Stromal cell of bone marrow (primary cell): Measurements from ENCODE around the gene DTNBP1.

ENCODE experiments used
- DNase-seq: peaks from one replicate; pipeline ENCODE4 v3.0.0-alpha.2; 2012; ENCODE audit warnings: low read depth

DTNBP1 gene

GRCh38 chr6:15533379-15534026 lies 129.3 kb downstream of the DTNBP1 start:
- DNase-seq, result no peak

GRCh38 chr6:15531973-15532372 lies 130.9 kb downstream of the DTNBP1 start:
- no peak for DNase-seq

GRCh38 chr6:15530411-15530810 lies 132.4 kb downstream of the DTNBP1 start:
- no peak for DNase-seq

GRCh38 chr6:15528870-15529269 lies 134.0 kb downstream of the DTNBP1 start:
- no peak for DNase-seq

- no peak for DNase-seq
These were observed 134.8 kb downstream of the DTNBP1 start for GRCh38 chr6:15527838-15528617.

GRCh38 chr6:15526212-15526701 lies 136.6 kb downstream of the DTNBP1 start:
- no peak for DNase-seq

- DNase-seq, result no peak
These were observed 137.9 kb downstream of the DTNBP1 start for GRCh38 chr6:15524861-15525401.

- no peak for DNase-seq
These were observed 138.9 kb downstream of the DTNBP1 start for GRCh38 chr6:15523679-15524630.

GRCh38 chr6:15522856-15523529 lies 139.8 kb downstream of the DTNBP1 start:
- DNase-seq, result no peak

GRCh38 chr6:15522427-15522826 lies 140.4 kb downstream of the DTNBP1 start:
- DNase-seq, result no peak

GRCh38 chr6:15522026-15522425 lies 140.8 kb downstream of the DTNBP1 start:
- no peak for DNase-seq

GRCh38 chr6:15521582-15521981 lies 141.2 kb downstream of the DTNBP1 start:
- no peak for DNase-seq

GRCh38 chr6:15520626-15521203 lies 142.1 kb downstream of the DTNBP1 start:
- DNase-seq, result no peak

GRCh38 chr6:15519681-15520080 lies 143.1 kb downstream of the DTNBP1 start:
- DNase-seq, result no peak

- no peak for DNase-seq
These were observed 143.9 kb downstream of the DTNBP1 start for GRCh38 chr6:15518878-15519277.

GRCh38 chr6:15518057-15518456 lies 144.8 kb downstream of the DTNBP1 start:
- no peak for DNase-seq

GRCh38 chr6:15517600-15517999 lies 145.2 kb downstream of the DTNBP1 start:
- DNase-seq, result no peak

GRCh38 chr6:15516923-15517560 lies 145.8 kb downstream of the DTNBP1 start:
- no peak for DNase-seq

- DNase-seq, result no peak
These were observed 146.4 kb downstream of the DTNBP1 start for GRCh38 chr6:15516378-15516777.

- no peak for DNase-seq
These were observed 147.0 kb downstream of the DTNBP1 start for GRCh38 chr6:15515660-15516375.
